Spleen (tissue), 7 donors: ENCODE measurements around the gene TSHZ3.

Experiments
- POLR2A ChIP-seq, 3 donors: fragments of 450-650 bp; IDR thresholded peaks; one replicate each; pipeline ENCODE4 v1.5.1; 2017; ENCODE audit warnings: antibody characterized with exemption in 3 of 3, mild to moderate bottlenecking in 1 of 3
- TF ChIP-seq, protein P1 (sequence below), 11 experiments: fragments of 200-600 bp in 7 of 11; fragments of 450-650 bp in 4 of 11; sonication (generic) in 4 of 11; IDR thresholded peaks in 8 of 11; conservative IDR thresholded peaks in 3 of 11; 1 replicate in 7 of 11; 2 replicates in 4 of 11; pipeline versions ENCODE4 v1.4.0 to v1.8.0; 2016 to 2021; ENCODE audit warnings: antibody characterized with exemption in 11 of 11, inconsistent platforms in 4 of 11, mild to moderate bottlenecking in 1 of 11
- donor health status: DM: no; HTN: no; CAD: no; lungs with moderate emphysema.
- donor health status: DM: no; HTN: no; CAD: no.
- donor health status: DM: no; HTN: no; CAD: no.

DNA sequence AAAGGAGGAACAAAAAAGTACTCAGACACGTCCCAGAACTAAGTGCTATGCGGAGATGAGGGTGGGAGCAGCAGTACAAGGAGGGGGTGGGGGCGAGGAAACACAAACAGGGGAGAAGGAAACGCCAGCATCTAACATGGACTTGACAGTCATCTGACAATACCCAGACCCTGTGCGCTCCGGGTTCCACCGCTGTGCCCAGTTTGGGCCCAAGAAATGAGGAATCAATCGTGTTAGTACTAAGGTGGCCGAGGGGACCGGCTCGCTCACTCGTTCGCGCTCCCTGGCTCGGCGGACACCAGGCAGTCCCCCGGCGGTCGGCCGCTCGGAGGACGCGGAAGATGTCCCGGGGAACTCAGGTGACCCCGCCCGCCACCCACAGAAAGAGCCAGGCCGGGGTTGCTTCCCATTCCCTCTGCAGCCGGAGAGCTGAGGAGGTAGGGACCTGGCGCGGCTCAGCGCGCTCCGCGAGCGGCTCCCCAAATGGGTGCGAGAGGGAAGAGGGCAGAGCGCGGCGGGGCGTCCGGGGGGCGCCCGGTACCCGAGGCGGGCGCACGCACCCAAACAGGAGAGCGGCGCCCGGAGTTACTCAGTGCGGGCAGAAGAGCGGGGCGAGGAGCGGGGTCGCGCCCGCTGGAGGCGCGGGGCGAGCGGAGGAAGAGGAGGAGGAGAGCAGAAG is 616 bp downstream of the TSHZ3 start:
- TF ChIP-seq POLR2A (IDR thresholded peaks at IDR 0.05) = no peak
- TF ChIP-seq, protein P1, sequence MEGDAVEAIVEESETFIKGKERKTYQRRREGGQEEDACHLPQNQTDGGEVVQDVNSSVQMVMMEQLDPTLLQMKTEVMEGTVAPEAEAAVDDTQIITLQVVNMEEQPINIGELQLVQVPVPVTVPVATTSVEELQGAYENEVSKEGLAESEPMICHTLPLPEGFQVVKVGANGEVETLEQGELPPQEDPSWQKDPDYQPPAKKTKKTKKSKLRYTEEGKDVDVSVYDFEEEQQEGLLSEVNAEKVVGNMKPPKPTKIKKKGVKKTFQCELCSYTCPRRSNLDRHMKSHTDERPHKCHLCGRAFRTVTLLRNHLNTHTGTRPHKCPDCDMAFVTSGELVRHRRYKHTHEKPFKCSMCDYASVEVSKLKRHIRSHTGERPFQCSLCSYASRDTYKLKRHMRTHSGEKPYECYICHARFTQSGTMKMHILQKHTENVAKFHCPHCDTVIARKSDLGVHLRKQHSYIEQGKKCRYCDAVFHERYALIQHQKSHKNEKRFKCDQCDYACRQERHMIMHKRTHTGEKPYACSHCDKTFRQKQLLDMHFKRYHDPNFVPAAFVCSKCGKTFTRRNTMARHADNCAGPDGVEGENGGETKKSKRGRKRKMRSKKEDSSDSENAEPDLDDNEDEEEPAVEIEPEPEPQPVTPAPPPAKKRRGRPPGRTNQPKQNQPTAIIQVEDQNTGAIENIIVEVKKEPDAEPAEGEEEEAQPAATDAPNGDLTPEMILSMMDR (IDR thresholded peaks at IDR 0.05 in 8 of 11, conservative IDR thresholded peaks at IDR 0.05 in 3 of 11) = no peak
